Brain microvascular endothelial cell (primary cell): Measurements from ENCODE around the gene CLPTM1.
A peak's percentile ranks its signal among the peaks of the same experiment; 100 is the strongest.

Experiments used
- DNase-seq: peaks from one replicate; pipeline ENCODE4 v3.0.0-alpha.2; 2020
- H3K27ac ChIP-seq: fragments of 250-450 bp; sonication (Bioruptor Pico); 2 replicates; pipeline ENCODE4 v1.5.1; 2020; ENCODE audit warnings: mild to moderate bottlenecking, moderate library complexity
- H3K27me3 ChIP-seq: fragments of 250-450 bp; sonication (Bioruptor Pico); replicated peaks from 2 replicates; pipeline ENCODE4 v1.5.1; 2020; ENCODE audit warnings: mild to moderate bottlenecking
- H3K36me3 ChIP-seq: fragments of 250-450 bp; sonication (Bioruptor Pico); replicated peaks from 2 replicates; pipeline ENCODE4 v1.5.1; 2020; ENCODE audit warnings: mild to moderate bottlenecking
- H3K4me3 ChIP-seq: 2 replicates; pipeline ENCODE4 v1.5.1; 2011; ENCODE audit warnings: low read depth, mild to moderate bottlenecking, control low read depth, low read length, moderate library complexity
- in situ Hi-C: cut with HindIII; loops from 2 replicates; pipeline ENCODE4 v1.10.0; 2017; ENCODE audit warnings: low sequenced_read_pairs, low pct_ligation_motif_present
- TF ChIP-seq, protein P1 (sequence below): IDR thresholded peaks from 2 replicates; pipeline ENCODE4 v1.5.1; 2011; ENCODE audit warnings: low read depth, mild to moderate bottlenecking, moderate library complexity, low read length, control low read depth, inconsistent platforms; ENCODE audit errors: missing control alignments

Gene CLPTM1

DNA sequence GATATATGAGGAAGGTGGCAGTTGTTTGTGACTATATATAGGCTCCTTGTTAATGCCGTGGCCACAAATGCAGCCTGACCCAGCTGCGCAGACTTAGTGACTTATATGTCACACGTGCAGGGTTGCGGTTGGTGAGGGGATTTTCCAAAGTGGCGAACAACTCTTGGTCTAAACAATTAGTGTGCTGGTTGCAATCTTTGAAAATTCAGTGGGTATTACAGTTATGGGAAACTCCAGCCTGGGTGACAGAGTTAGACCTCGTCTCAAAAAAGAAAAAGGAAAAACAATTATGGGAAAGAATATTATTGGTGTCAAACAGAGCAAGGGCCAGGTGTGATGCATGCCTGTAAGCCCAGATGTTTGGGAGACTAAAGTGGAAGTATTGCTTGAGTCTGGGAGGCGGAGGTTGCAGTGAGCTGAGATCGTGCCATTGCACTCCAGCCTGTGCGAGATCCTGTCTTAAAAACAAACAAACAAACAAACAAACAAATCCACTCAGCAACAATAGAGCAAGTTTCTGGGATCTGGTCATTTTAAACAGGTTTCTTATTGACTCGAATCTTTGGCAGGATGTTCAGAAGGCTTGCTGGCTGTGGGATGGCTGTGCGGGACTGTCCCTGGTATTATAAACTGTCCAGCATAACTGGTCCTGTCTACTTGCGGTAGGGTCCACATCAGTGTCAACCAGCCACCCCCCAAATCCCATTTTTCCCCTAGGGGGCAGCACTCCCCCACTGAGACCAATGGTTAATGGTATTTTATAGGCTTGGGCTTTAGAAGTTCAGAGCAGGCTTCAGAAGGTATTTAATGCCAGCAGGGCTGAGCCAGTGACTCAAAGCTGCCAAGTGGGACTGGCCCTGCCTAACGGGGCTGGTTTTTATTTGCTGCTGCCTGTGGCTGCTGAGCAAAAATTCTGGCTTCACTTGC lies 61.5 kb downstream of the CLPTM1 start:
- Histone ChIP-seq H3K36me3 (peaks cover 29% of the 10 kb centered on the region), H3K27me3 (no peaks in the 10 kb centered on the region), H3K4me3 (no peak overlapping the region), H3K27ac (no peak overlapping the region)
- DNase-seq, result peak; percentile 40
- TF ChIP-seq, protein P1, sequence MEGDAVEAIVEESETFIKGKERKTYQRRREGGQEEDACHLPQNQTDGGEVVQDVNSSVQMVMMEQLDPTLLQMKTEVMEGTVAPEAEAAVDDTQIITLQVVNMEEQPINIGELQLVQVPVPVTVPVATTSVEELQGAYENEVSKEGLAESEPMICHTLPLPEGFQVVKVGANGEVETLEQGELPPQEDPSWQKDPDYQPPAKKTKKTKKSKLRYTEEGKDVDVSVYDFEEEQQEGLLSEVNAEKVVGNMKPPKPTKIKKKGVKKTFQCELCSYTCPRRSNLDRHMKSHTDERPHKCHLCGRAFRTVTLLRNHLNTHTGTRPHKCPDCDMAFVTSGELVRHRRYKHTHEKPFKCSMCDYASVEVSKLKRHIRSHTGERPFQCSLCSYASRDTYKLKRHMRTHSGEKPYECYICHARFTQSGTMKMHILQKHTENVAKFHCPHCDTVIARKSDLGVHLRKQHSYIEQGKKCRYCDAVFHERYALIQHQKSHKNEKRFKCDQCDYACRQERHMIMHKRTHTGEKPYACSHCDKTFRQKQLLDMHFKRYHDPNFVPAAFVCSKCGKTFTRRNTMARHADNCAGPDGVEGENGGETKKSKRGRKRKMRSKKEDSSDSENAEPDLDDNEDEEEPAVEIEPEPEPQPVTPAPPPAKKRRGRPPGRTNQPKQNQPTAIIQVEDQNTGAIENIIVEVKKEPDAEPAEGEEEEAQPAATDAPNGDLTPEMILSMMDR, result peak; percentile 83
- in situ Hi-C loops, result no loop called here

DNA sequence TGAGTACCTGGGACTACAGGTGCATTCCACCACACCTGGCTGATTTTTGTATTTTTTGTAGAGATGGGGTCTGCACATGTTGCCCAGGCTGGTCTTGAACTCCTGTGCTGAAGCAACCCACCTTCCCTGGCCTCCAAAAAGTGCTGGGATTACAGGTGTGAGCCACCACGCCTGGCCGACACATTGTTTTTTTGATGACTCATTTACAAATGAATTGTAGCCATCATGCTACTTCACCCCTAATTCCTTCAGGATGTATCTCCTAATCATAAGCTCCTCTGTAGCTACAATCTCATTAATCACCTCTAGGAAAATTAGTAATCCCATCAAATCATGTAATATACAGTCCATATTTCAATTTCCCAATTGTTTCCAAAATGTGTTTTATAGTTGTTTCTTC lies 64.0 kb downstream of the CLPTM1 start:
- peaks cover 9% of the 10 kb centered on the region for H3K36me3 ChIP-seq
- H3K4me3 ChIP-seq, result no peak overlapping the region
- DNase-seq, result no peak
- no peak overlapping the region for H3K27ac ChIP-seq
- no peaks in the 10 kb centered on the region for H3K27me3 ChIP-seq
- TF ChIP-seq, protein P1, result no peak
- in situ Hi-C loops, result no loop called here

DNA sequence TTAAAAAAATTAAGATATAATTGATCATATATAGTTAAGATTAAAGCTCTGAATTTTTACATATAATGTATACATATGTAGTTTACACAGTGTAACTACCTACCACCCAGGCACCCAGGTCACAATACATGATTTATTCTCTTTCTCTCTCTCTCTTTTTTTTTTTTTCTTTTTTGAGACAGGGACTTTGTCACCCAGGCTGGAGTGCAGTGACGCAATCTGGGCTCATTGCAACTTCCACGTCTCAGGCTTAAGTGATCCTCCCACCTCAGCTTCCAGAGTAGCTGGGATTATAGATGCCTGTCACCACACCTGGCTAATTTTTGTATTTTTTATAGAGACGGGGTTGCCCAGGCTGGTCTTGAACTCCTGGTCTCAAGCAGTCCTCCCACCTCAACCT lies 64.9 kb downstream of the CLPTM1 start:
- in situ Hi-C loops, result no loop called here
- no peak overlapping the region for H3K27ac ChIP-seq
- TF ChIP-seq, protein P1, result no peak
- no peaks in the 10 kb centered on the region for H3K27me3 ChIP-seq
- H3K36me3 ChIP-seq, result peaks cover 9% of the 10 kb centered on the region
- no peak for DNase-seq
- no peak overlapping the region for H3K4me3 ChIP-seq

DNA sequence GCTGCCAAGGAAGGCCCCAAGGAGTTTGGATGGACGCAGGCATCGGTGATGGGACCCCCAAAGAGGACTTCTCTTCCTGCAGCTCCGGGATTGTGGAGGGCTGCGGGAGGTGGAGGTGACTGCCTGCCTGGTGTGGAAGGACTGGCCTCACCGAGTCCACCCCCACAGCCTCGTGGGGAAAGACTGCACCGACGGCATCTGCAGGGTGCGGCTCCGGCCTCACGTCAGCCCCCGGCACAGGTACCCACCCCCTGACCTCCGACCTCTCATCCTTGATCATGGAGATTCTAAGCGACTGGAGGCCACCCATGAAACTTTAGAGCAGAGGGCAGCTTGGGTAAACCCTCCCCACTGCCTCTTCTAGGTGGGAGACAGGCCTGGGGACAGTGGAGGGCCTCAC lies 66.8 kb downstream of the CLPTM1 start:
- TF ChIP-seq, protein P1, result no peak
- no peak overlapping the region for H3K4me3 ChIP-seq
- no peaks in the 10 kb centered on the region for H3K27me3 ChIP-seq
- in situ Hi-C loops, result no loop called here
- H3K27ac ChIP-seq, result no peak overlapping the region
- peaks cover 5% of the 10 kb centered on the region for H3K36me3 ChIP-seq
- no peak for DNase-seq

DNA sequence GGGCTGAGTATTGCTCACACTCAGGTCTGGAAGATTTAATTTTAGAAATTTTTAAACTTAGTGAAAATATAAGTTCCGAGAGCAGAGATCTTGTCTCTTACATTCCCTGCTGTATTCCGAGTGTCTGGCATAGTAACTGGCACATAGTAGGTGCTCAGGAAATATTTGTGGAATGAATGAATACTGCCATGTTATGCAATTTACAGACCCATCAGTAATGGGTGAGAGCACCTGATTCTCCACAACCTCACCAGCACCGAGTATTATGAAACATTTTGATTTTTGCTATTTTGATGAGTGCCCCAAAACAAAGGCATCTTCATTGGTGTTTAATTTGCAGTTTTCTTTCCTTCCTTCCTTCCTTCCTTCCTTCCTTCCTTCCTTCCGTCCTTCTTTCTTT lies 67.9 kb downstream of the CLPTM1 start:
- Histone ChIP-seq H3K4me3 (no peak overlapping the region), H3K36me3 (peaks cover 5% of the 10 kb centered on the region), H3K27ac (no peak overlapping the region), H3K27me3 (no peaks in the 10 kb centered on the region)
- TF ChIP-seq, protein P1, result no peak
- DNase-seq, result no peak
- in situ Hi-C loops, result no loop called here
